ENCODE measurements around the gene CYTH2. TPM values are rescaled to one million over a fixed set of nuclear protein-coding genes. Genes with fewer than 3 reads are reported as not detected.
A peak's percentile ranks its signal among the peaks of the same experiment; 100 is the strongest.

The CYTH2 gene
- total RNA-seq, 2 donors from 2014 or later, result 50.6 to 79.4 TPM

- H3K27me3 ChIP-seq (replicated peaks; ENCODE audit: insufficient read depth), result no peaks in the 10 kb centered on the region
- peaks cover 0 to 6% of the 10 kb centered on the region in 2 donors for H3K4me1 ChIP-seq (ENCODE audit: control insufficient read depth in 1 of 2, low read depth in 2 of 2)
- TF ChIP-seq CTCF (IDR thresholded peaks at IDR 0.05), result no peak
- no peaks in the 10 kb centered on the region for H3K9me3 ChIP-seq
- ATAC-seq (ENCODE audit: insufficient number of reproducible peaks, low FRiP score, low read depth), result no peak
- no peak overlapping the region for H3K27ac ChIP-seq
- no peaks in the 10 kb centered on the region for H3K36me3 ChIP-seq
- DNase-seq (ENCODE audit: low spot score), result no peak
- H3K4me3 ChIP-seq, result peak overlapping the region; percentile 10
These were observed 28.0 kb downstream of the CYTH2 start for GRCh38 chr19:48496959-48497727.

- Histone ChIP-seq H3K4me1 (ENCODE audit: control insufficient read depth in 1 of 2, low read depth in 2 of 2) (peaks cover 0 to 6% of the 10 kb centered on the region in 2 donors), H3K27ac (no peak overlapping the region), H3K36me3 (no peaks in the 10 kb centered on the region), H3K4me3 (peak overlapping the region; percentile 10), H3K9me3 (no peaks in the 10 kb centered on the region), H3K27me3 (replicated peaks; ENCODE audit: insufficient read depth) (no peaks in the 10 kb centered on the region)
- TF ChIP-seq CTCF (IDR thresholded peaks at IDR 0.05), result no peak
- ATAC-seq (ENCODE audit: insufficient number of reproducible peaks, low FRiP score, low read depth) (no peak), DNase-seq (ENCODE audit: low spot score) (no peak)
These were observed 28.8 kb downstream of the CYTH2 start for GRCh38 chr19:48497728-48498594.

- ATAC-seq (ENCODE audit: insufficient number of reproducible peaks, low FRiP score, low read depth) (no peak), DNase-seq (ENCODE audit: low spot score) (no peak)
- no peak for TF ChIP-seq CTCF (IDR thresholded peaks at IDR 0.05)
- Histone ChIP-seq H3K27me3 (replicated peaks; ENCODE audit: insufficient read depth) (no peaks in the 10 kb centered on the region), H3K4me1 (ENCODE audit: control insufficient read depth in 1 of 2, low read depth in 2 of 2) (peaks cover 0 to 6% of the 10 kb centered on the region in 2 donors), H3K9me3 (no peaks in the 10 kb centered on the region), H3K36me3 (no peaks in the 10 kb centered on the region), H3K27ac (no peak overlapping the region), H3K4me3 (peak overlapping the region; percentile 21)
These were observed 29.6 kb downstream of the CYTH2 start for GRCh38 chr19:48498595-48499311.

GRCh38 chr19:48499316-48500090, 30.3 kb downstream of the CYTH2 start:
- H3K9me3 ChIP-seq, result no peaks in the 10 kb centered on the region
- H3K4me1 ChIP-seq (ENCODE audit: control insufficient read depth in 1 of 2, low read depth in 2 of 2), result peaks cover 0 to 1% of the 10 kb centered on the region in 2 donors
- ATAC-seq (ENCODE audit: insufficient number of reproducible peaks, low FRiP score, low read depth) (no peak), DNase-seq (ENCODE audit: low spot score) (no peak)
- peak overlapping the region; percentile 21 for H3K4me3 ChIP-seq
- H3K36me3 ChIP-seq, result no peaks in the 10 kb centered on the region
- no peak overlapping the region for H3K27ac ChIP-seq
- no peaks in the 10 kb centered on the region for H3K27me3 ChIP-seq (replicated peaks; ENCODE audit: insufficient read depth)
- TF ChIP-seq CTCF (IDR thresholded peaks at IDR 0.05), result no peak

All from thoracic aorta (tissue), 2 donors.